Activated effector memory CD4-positive, alpha-beta T cell treated with anti-CD3 and anti-CD28 coated beads, Interleukin-2, amount 50 U/mL, for 16 hours (primary cell): ENCODE measurements around the gene BCL2L15.

ENCODE experiments used
- DNase-seq: peaks from one replicate; pipeline ENCODE4 v3.0.0-alpha.2; 2020

BCL2L15 gene

GRCh38 chr1:113887402-113888175, at the start of gene BCL2L15:
TSS of gene BCL2L15 (minus strand) at chr1:113887581. CDS start at chr1:113887375, 206 bp downstream.
- no peak for DNase-seq

- DNase-seq, result no peak
These were observed 49.8 kb upstream of the BCL2L15 start for GRCh38 chr1:113937146-113937545.

- DNase-seq, result no peak
These were observed 48.6 kb upstream of the BCL2L15 start for GRCh38 chr1:113935970-113936369.

- DNase-seq, result no peak
These were observed 47.8 kb upstream of the BCL2L15 start for GRCh38 chr1:113935176-113935575.

DNA sequence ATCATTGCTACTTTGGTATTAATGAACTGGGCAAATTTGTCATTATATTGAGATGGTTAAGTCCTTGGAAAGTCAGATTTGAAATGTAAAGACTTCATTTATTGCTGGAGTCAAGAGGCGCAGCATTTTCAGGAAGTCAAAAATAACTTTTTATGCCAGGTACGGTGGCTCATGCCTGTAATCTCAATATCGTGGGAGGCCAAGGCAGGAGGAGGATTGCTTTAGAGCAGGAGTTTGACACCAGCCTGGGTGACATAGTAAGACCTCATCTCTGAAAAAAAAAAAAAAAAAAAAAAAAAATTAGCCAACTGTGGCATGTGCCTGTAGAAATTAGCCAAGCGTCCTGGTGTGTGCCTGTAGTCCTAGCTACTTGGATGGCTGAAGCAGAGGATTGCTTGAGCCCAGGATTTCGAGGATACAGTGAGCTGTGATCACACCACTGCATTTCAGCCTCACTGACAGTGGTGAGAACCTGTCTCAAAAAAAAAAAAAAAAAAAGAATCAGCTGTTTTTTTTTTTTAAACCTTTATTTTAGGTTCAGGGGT, 47.2 kb upstream of the BCL2L15 start:
- no peak for DNase-seq

DNA sequence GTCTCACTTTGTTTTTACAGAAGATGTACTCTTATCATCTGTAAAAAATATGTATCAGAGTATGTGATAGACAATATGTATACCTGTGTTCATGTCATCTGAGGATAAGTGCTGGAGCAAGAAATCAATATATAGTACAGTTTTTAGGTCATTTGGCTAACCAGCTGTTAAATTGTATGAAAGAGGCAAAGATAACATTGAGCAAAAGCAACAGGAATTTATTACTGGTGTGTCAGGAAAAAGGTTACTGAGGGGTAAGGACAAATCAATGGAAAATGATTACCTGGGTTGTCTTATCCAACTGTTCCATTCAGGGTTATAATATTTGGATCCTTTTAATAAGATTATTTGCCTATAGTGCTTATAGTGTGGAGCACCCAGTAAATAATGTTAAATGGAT, 46.6 kb upstream of the BCL2L15 start:
- DNase-seq, result no peak

DNA sequence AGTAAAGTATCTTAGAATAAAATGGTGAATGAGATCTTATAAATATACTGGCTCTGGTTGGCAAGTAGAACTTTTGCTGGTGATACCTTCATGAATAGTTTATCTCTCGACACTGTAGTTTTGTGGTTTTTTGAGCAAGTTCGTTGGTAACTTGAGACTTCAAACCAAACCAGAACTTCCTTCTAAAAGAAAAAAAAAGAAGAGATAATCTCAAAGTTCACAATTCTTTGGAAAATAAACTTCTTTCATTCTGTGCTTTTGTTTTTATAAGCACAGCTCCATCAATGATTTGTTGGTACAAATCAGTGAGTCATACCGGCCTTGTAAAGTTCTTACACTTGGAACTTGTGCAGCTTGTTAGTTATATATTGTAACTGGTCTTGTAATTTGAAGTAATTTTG, 44.1 kb upstream of the BCL2L15 start:
- DNase-seq, result no peak

DNA sequence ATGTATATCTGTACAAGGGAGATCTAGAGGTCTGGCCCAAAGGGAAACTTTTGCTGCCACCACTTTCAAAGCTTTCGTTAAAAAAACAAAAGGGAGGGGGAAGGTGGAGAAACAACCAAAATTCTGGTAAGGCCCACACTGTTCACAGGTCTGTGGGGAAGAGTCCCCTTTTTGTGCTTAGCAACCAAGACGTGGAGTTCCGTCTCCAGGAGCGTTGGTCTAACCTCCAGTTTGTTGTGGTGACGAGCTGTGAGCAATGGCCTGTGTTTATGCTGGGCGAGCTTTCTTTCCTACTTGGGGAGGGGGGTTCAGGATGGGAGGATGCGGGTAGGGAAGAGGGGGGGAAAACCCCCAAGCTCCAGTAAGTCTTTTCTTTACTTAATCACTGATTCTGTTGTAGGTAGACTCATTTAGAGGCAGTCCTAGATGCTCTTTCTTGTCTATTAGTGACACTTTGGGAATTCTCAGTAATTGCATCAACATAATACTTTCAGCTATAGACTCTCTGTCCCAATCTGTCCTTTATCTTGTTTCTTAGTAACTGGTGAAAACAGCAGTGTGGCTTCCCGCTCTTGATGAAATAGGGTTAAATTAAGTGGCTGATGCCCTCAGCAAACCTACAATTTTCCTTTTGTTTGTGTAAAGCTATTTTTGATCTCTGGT, 43.2 kb upstream of the BCL2L15 start:
- DNase-seq, result peak; percentile 88

- DNase-seq, result peak; percentile 88
These were observed 42.5 kb upstream of the BCL2L15 start for GRCh38 chr1:113929750-113930498.

DNA sequence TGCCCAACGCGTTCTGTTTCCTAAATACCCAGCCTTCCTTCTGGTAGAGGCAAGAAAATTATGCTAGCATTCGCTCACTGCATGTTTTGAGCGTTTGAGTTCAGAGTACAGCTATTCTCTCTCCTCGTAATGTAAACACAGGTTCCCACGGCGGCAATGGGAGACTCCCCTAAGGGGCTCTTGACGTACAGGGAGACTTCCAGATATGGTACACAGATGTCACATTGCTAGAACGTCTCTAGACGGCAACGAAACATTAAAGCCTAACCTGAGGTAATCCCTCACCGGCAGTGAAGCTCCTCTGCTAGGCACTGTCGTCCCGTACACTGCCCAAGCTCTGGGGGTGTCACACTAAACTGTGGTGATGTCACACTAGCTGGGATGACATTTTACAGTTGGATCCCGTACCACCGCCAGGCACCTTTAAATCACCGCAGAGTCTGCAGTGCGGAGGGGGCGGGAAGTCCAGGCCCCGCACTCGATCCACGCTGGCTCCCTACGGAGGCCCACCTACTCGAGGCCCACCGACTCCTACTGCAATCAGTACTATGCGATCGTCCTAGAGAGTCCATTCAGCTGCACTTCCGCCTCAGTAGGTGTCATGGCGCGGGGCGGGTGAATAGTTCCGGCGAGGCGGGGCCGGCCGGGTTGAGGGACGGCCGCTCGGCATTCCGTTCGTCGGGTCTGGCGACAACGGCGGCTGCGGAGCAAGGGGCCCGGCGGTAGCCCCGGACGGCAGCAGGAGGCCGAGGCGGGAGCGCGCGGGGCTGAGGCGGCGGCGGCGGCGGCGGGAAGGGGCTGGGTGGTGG, 41.8 kb upstream of the BCL2L15 start, which contains the start of gene HIPK1:
HIPK1 (plus strand) TSS at position 384 of the 809 bp plus-strand sequence.
- peak; percentile 97 for DNase-seq

DNA sequence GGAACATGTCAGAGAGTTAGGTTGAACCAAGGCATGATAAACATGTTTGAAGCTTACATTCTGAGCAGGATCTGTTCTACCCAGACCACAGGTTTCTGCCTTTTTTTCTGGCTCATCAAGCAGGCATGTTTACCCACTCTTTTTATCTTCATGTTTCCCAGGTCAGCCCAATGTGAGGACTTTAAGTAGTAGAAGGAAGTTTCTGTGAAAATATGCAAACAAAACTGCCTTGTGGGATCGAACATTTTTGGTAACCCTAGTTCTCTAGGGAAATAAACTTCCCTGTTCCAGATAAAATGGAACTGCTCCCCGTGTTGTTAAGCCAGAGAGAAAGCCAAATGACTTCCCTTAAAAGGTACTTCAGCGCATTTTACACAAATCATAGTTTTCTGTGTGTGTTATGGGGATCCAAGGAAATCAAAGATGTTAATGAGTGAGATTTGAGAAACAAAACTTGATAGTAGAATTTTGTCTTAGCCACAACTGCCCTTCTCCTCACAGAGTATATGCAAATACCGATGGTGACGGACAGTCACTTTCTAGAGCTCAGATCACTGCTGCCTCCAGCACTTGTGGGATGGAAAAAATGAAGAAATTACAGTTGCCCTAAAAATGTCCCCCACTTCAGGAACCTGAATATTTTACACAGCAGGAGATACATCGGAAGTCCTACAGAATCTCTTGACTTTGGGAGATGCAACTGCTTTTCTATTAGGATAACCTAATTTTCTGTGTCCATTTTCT, 41.0 kb upstream of the BCL2L15 start:
- no peak for DNase-seq

GRCh38 chr1:113924473-113924872, 37.1 kb upstream of the BCL2L15 start:
- DNase-seq, result no peak

GRCh38 chr1:113922957-113923356, 35.6 kb upstream of the BCL2L15 start:
- DNase-seq, result no peak

GRCh38 chr1:113918243-113918642, 30.9 kb upstream of the BCL2L15 start:
- DNase-seq, result no peak

DNA sequence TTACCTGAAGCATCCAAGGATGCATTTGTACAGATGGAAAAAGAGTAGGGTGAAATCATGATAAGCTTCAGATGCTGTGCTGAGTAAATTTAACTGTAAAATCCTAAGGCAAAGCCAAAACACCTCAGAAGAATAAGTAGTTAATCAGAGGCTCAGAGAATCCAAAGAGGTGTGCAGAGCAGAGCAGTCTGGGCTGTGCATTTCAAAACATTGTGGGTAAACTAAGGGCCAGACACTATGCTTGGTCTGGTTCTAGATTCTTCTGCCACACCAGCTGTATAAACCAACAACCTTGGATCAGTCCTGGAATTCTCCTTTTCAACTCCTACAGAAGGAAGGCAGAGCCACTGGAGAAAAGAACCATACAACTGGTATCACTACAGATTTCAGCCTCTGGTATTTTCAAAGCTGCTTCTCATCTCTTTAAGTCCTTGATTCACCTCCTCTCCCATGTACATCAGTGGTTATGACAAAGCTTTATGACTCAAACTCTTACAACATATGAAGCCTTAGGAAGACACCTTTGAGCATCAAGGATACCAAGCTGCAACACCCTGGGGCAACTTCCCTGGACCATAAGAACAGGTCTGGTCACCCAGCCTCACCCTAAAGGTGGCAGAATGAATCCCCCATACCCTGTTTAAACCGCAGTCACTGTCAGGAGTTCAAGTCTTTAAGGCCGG, 30.2 kb upstream of the BCL2L15 start:
- no peak for DNase-seq

DNA sequence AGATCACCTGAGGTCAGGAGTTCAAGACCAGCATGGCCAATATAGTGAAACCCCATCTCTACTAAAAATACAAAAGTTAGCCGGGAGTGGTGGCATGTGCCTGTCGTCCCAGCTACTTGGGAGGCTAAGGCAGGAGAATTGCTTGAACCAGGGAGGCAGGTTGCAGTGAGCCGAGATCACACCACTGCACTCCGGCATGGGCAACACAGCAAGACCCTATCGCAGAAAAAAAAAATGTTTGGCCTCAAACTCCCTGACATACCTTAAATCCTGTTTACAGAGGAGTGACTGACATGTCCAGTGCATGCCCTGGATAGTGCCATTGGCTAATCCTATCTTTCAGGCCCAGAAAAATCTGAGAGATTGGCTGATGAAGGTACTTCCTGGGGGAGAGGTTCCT, 29.6 kb upstream of the BCL2L15 start:
- DNase-seq, result no peak

DNA sequence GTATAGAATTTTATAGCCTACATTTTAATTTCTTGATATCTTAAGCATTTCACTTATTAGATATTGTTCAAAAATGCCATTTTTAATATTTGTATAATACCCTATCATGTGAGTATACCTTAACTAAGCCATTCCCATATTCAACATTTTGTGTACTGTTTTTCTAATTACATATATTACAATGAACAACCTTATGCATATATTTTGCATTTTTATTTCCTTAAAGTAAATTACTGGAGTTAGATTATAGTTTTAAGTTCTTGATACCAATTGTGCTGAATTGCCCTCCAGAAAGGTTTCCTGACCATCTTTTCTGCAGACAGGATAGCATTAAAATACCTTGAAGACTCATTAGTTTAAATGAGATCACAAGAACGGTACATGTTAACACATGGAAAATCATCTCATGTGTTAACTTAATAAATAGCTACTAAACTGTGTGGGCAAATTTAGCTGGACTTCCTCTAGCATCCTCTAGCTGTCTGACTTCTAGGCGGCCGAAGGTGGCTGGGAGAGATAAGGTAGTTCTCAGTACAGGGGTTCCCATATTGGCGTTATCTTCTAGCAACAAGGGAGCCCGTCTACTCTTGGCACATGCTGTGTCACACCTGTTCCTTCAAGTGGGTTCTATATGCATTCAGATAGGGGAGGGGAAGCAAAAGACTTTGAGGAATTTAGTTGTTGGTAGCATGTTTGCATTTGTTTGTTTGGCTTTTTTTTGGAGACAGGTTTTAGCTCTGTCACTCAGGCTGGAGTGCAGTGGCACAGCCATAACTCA, 26.7 kb upstream of the BCL2L15 start:
- DNase-seq, result no peak

DNA sequence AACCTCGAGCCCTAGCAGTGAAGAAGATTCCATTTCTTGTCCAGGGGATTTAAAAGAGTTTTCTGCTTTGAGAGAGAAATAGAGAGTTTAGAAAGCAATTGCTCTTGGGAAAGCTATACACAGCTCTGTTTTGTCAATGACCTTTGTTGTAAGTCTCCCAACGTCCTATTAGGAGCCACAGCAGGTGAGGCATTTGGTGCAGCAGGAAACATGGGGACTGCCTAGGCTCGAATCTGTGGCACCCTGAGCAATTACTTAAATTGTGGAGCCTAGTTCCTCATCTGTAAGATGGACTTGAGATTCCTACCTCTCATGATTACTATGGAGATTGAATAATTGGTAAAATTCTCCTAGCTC, 25.9 kb upstream of the BCL2L15 start:
- DNase-seq, result no peak

- DNase-seq, result no peak
These were observed 25.4 kb upstream of the BCL2L15 start for GRCh38 chr1:113912594-113913311.

DNA sequence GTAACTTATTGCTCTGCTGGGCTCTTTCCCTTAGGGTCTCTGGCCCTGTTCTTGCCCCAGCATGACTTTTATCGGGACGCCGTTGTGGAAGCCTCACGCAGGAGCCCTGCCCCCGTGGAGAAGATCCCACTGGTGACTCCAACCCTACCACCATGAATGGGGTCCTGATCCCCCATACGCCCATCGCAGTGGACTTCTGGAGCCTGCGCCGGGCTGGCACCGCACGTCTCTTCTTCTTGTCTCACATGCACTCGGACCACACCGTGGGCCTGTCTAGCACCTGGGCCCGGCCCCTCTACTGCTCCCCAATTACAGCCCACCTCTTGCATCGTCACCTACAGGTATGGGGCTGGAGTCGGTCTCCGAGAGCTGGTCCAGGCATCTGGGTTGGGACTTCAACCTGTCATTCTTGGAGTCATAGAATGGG, 18.1 kb upstream of the BCL2L15 start:
- DNase-seq, result no peak
